Measurements from ENCODE around the gene HHIPL1.

DNA sequence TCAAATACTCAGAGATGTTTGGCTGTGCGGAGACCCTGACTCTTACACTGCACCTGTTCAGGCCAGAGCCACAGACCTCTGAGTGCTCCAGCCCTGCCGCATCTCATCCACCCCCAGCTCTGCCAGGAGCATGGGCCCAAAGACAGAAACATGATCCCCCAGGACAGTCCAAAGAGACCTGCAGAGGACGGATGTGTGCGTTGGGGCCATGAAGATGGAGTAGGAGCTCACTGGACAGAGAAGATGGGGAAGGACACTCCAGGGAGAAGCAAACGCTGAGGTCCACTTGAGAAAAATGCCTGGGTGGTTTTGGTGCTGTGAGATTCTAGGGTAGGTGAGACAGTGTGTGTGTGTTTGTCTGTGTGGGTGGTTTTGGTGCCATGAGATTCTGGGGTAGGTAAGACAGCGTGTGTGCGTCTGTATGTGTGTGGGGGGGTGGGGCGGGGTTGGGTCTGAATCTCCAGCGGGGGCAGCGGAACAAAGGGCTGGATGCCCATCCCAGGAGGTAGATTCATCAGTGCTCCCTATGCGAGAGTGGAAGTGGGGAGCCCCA, 818 bp upstream of the HHIPL1 start:
- TF ChIP-seq POLR2A (IDR thresholded peaks at IDR 0.05; ENCODE audit: low read length) (no peak), GATA1 (IDR thresholded peaks at IDR 0.05; ENCODE audit: low read depth, low read length) (no peak)

Measured in erythroblast (primary cell).